Erythroblast (primary cell): ENCODE results near the gene TOX3.

Experiments
- GATA1 ChIP-seq: IDR thresholded peaks from 2 replicates; pipeline ENCODE4 v1.6.1; 2011; ENCODE audit warnings: low read depth, mild to moderate bottlenecking, control low read depth, low read length, moderate library complexity
- POLR2A ChIP-seq: IDR thresholded peaks from 2 replicates; pipeline ENCODE4 v1.6.1; 2011; ENCODE audit warnings: mild to moderate bottlenecking, low read length

DNA sequence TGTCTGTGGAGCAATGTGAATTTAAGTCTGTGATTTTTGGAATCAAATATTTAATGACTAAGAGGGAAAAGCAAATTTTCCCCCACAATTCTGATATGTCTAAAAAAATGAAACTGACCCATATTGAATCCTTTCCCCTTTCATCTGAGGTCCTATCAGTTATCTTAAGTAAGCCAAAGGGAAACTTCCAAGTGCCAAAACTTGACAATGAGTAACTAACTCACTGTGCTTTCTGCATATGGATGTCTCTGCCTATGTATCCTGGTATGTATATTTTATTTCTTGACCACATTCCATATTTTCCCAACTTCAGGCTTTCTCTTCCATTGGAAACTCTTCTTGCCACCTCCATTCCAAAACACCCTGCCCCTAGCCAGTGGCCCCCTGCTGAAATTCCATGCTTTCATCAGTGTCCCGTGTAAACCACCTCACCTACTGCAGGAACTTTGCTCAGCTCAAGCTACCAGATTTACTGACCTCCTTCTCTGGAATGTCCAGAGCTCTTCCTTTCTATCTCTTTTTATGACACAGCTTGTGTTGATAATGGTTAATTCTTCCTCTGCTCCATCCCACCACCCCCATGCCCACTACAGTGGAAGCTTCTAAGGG, 59.0 kb downstream of the TOX3 start:
- TF ChIP-seq POLR2A (no peak), GATA1 (no peak)
